ENCODE measurements around the gene ZSCAN22.

The ZSCAN22 gene

DNA sequence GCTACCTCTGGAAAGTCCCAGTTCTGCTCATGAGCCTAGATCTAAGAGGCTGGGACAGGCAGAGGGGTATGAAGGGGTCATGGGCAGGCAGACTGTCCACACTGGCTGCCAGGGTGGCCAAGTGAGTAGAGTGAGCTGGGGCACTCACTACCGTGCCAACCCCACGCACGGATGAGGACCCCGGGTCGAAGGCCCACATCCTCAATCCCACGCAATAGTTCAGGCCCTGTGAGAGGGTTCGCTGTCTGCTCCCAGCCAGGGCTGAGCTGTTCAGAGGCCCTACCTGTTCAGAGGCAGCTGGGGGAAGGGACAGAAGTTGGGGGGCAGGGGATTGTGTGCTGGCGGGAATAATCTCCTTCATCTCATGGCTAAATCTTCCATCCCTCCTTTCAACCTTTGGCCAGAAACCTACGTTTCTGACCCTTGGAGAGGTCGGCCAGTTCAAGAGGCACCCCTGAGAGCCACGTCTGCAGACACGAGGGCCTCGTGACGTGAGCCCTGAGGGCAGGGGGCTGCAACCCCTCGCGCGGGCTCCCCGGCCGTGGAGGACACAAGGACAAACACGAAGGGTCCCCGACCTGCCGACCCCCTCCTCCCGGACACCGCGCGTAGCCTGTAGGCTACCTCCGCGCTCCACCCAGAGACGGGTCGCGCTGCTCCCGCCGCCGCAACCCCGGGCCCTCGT is 59.2 kb downstream of the ZSCAN22 start:
- TF ChIP-seq, protein P1, sequence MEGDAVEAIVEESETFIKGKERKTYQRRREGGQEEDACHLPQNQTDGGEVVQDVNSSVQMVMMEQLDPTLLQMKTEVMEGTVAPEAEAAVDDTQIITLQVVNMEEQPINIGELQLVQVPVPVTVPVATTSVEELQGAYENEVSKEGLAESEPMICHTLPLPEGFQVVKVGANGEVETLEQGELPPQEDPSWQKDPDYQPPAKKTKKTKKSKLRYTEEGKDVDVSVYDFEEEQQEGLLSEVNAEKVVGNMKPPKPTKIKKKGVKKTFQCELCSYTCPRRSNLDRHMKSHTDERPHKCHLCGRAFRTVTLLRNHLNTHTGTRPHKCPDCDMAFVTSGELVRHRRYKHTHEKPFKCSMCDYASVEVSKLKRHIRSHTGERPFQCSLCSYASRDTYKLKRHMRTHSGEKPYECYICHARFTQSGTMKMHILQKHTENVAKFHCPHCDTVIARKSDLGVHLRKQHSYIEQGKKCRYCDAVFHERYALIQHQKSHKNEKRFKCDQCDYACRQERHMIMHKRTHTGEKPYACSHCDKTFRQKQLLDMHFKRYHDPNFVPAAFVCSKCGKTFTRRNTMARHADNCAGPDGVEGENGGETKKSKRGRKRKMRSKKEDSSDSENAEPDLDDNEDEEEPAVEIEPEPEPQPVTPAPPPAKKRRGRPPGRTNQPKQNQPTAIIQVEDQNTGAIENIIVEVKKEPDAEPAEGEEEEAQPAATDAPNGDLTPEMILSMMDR (IDR thresholded peaks at IDR 0.05; ENCODE audit: low read depth, low read length), result no peak
- no peak for DNase-seq (ENCODE audit: low read depth in 2 of 2)
- peak overlapping the region; percentile 79 to 87 for H3K4me3 ChIP-seq (replicated peaks in 1 of 2; ENCODE audit: low read depth in 2 of 2, low read length in 2 of 2)

DNA sequence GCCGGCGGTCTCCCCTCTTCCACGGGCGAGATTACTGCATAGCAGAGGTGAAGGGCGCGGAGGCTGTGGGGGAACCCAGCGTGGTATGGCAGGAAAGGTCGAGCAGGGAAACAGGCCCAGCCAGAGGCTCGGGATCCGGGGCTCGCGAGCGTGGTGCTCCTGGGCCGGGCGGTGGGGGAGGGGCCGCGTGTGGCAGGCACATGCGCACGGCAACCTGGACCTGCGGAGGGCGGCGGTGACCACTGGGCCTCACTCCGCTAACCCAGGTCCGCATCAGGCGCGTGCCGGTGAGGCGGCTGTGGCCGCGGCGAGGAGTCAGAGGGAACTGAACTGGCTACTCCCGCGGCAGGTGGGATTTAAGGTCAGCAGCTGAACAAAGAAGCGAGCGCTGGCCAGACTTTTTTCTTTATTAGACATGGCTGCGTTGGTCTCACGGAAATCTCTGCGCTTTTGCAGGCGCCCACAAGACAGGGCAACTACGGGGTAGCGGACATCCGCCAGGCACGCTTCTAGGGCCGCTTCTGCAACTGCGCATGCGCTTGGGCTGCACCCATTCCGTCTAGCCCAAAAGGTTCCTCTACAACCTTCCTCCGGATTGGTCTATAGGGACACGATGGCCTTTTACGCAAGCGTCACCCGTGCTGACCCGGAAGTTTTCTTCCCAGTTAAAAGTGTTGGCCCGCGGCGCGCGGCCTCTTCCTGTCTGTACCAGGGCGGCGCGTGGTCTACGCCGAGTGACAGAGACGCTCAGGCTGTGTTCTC is 60.0 kb downstream of the ZSCAN22 start, which contains the start of gene RPS5:
TSS of gene RPS5 (plus strand) at position 694 of the 762 bp plus-strand sequence. CDS start 869 bp downstream, outside the sequence.
- peak; percentile 99 for DNase-seq (ENCODE audit: low read depth in 2 of 2)
- peak within 1 kb of the TSS; percentile 79 to 87 for H3K4me3 ChIP-seq (replicated peaks in 1 of 2; ENCODE audit: low read depth in 2 of 2, low read length in 2 of 2)
- TF ChIP-seq, protein P1 (IDR thresholded peaks at IDR 0.05; ENCODE audit: low read depth, low read length), result no peak

DNA sequence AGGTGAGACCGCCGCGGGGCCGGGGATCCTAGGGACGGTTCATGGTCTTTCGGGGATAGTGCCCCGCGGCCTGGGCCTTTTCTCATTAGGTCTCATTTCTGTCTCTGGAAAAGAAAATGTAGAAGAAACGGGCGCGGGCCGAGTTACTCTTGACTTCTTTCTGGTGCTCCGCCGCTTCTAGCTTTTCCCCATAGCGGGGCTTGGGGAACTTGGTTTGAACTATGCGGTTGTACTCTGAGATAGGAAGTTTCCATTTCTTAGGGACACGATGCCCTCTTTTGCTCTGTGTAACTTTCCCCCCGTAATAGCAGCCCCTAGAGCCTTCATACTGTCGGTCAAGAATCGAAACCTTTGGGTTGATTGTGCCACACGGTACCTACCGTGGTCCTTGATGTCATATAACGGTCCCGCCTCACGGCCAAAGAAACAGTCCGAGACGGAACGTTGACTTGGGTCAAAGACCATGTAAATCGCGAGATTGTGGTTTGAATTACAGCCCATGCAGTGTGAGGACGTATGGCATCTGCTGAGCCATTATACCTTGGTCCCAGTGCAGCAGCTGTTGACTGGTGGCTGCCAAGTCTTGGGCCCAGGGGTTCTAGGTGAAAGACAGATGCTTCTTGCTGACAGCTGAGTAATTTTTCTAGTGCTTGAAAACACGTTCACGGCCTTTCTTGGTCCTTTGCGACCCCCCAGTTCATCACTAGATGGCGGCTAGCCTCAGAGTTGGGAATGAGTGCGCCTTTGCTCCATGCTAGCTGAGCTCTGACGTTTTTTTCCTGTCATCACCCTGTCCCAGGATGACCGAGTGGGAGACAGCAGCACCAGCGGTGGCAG is 60.8 kb downstream of the ZSCAN22 start:
- TF ChIP-seq, protein P1 (IDR thresholded peaks at IDR 0.05; ENCODE audit: low read depth, low read length), result no peak
- peak overlapping the region; percentile 79 to 87 for H3K4me3 ChIP-seq (replicated peaks in 1 of 2; ENCODE audit: low read depth in 2 of 2, low read length in 2 of 2)
- DNase-seq (ENCODE audit: low read depth in 2 of 2), result no peak

DNA sequence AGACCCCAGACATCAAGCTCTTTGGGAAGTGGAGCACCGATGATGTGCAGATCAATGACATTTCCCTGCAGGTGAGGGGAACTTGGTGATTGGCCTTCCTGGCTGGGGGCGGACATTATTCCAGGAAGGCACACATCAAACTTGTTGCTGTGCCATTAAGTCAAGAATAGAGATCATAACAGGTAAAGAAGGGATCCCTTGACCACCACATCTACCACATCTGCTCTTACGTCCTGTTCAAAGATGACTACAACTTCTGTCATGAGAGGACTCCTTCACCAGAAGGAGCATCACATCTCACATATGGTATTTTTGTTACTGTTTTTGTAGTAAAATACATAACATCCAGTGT is 61.4 kb downstream of the ZSCAN22 start:
- no peak for DNase-seq (ENCODE audit: low read depth in 2 of 2)

More for the DNA sequence above, 61.4 kb downstream of the ZSCAN22 start:
- TF ChIP-seq, protein P1 (IDR thresholded peaks at IDR 0.05; ENCODE audit: low read depth, low read length), result no peak
- H3K4me3 ChIP-seq (replicated peaks in 1 of 2; ENCODE audit: low read depth in 2 of 2, low read length in 2 of 2), result peak overlapping the region; percentile 79 to 87
